Activated CD8-positive, alpha-beta memory T cell treated with anti-CD3 and anti-CD28 coated beads, Interleukin-2, amount 50 U/mL, for 1 hour (primary cell): ENCODE data around the gene LIAS.
"Not testable (repeated sequence)": the region's sequence is repeated elsewhere in the genome, so short reads cannot be mapped to it uniquely, and the experiment has no call there.

Experiments
- DNase-seq: peaks from one replicate; pipeline ENCODE4 v3.0.0-alpha.2; 2020; ENCODE audit errors: extremely low read depth

Gene LIAS

DNA sequence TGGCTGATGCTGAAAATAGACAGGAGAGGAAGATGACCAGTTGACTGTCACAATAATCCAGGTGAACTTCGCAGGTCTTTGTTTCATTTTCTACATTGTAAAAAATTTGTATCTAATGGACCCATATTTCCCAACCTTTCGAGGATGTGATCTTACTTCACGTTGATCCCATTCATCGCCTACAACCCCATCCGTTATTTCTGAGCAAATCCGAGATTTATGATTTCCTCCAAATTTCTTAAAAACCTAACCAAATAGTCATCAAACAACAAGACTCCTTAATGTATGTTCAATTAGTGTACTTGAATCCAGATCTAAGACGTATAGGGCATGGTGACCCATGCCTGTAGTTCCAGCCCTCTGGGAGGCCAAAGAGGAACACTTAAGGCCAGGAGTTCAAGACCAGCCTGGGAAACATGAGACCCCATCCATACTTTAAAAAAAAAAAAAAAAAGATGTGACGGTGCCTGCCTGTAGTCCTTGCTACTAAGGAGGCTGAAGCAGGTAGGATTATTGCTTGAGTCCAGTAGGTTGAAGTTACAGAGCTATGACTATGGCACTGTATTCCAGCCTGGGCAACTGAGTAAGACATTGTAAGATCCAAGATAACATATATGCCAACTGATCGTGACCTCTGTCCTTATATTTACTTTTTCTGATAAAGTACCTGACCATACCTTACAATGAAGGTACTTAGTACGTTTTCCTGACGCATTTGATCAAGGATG lies 5.8 kb upstream of the LIAS start:
- no peak for DNase-seq

DNA sequence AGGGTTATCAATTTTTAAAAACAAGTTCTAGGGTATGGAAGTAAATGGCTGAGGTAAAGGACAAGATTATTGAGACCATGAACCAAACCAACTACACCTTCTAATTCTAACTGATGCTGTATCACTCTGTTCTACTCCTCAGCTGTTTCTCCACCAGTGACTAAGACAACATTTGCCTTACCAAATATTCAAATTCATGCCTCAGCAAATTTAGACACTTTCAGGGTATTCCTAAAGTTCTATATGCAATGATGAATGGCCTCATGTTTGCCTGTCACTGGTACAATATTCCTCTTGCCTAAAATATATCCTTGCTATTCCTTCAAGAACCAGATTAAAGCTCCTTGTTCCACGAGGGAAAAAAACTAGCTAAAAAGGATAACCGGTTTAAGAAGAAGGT lies 5.1 kb upstream of the LIAS start:
- no peak for DNase-seq

DNA sequence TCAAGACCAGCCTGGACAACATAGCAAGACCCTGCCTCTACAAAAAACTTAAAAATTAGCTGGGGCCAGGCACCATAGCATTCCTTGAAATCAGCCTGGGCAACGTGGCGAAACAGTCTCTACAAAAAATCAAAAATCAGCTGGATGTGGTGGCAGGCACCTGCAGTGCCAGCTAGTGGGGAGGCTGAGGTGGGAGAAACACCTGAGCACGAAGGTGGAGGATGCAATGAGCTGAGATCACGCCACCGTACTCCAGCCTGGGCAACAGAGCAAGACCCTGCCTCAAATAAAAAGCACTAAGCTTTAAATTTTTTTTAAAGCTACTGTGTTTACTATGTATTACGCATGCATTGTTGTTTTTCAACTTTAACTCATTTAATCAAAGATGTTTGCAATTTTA lies 3.4 kb upstream of the LIAS start:
- DNase-seq = no peak

DNA sequence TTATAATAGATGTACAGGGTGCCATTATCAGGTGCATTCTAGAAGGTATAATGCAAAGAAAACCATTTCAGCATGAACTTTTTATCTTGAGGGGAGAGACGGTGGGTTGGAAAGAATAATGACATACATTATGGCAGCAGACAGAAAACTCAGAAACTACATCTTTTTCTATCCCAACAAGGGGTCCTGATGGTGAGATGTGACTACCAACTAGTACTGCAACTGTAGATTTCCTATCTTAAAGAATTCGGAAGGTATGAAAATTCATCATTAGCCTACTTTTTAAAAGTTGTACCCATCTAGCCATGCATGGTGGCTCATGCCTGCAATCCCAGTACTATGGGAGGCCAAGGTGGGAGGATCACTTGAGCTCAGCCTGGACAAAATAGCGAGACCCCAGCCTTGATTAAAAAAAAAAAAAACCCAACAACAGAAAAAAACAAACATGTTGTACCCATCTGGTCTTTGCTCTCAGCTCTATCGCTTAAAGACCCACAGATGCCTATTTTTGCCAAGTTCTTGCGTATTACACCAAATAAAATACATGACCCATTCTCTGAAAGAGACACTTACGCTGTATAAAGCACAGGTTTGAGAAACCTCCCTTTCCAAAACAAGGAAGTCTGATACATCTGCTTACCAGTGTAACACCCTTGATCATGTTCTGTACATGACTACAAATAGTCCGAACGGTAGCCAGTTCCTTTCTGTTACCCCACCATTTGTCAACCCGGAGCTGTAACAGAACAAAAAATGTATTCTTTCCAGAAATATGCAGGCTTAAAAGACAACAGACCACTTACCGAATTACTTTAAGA lies 1.7 kb upstream of the LIAS start:
- DNase-seq = no peak

DNA sequence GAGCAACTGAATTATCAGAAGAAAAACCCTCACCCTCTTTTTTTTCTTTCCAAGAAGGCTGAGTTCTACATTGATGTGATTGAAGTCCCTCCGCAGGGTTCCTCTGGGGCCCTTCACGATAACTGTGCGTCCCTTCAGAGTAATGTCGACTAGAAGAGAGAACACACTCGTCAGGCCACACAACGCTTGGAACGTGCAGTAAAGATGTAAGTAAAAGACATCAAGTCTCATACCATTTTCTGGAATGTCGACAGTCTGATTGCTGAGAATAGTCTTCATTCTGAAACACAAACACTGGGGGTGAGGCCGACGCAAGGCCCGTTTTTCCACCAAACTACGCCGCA lies 723 bp upstream of the LIAS start:
- not testable (repeated sequence) for DNase-seq

DNA sequence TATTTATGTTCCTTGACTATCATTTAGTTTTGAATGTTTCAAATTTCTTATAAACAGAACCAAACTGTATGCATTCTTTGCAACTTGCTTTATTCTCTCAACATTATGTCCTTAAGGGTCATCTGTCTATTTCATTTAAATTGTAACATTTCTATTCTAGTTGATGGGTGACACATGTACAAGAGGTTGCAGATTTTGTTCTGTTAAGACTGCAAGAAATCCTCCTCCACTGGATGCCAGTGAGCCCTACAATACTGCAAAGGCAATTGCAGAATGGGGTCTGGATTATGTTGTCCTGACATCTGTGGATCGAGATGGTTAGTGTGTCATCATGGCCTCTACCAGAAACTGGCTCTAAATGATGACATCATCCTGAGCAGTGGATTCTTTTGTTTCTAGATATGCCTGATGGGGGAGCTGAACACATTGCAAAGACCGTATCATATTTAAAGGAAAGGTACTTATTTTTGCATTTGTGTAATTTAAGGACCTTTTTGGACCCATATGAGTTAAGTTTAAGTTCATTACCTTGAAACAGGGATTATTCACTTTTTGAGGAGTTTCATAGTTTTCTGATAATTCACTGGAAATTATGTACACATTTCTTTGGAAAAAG lies 6.1 kb downstream of the LIAS start:
- DNase-seq = no peak

DNA sequence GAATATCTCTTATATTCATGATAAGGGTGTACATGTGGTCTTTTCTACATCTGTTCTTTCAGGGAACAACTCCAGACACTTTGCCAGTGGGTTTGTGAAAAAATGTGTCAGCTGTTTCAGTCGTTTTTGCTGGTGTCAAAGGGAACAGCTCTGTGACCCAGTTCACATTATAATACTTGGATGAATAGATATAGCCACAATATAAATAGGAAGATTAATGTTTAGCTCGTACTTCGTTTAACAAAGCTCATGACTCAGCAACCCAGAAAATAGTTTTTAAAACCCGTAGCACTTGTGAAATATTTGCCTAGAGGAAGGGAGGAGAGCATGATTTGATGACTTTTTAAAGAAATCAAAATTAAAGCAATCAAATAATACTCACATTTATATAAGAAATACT lies 7.9 kb downstream of the LIAS start:
- no peak for DNase-seq

DNA sequence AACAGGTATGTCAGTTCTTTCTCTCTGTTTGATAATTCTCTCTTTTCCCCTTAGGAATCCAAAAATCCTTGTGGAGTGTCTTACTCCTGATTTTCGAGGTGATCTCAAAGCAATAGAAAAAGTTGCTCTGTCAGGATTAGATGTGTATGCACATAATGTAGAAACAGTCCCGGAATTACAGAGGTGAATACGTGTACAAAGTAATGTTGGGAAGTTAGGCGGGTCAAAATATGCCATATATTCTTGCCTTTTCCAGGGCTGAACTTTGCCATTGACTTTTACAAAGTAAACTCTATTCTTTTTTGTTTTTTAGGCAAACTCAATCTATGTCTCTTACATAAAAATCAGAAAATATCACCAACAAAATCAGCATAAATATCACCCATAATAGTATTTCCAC lies 8.6 kb downstream of the LIAS start:
- no peak for DNase-seq

DNA sequence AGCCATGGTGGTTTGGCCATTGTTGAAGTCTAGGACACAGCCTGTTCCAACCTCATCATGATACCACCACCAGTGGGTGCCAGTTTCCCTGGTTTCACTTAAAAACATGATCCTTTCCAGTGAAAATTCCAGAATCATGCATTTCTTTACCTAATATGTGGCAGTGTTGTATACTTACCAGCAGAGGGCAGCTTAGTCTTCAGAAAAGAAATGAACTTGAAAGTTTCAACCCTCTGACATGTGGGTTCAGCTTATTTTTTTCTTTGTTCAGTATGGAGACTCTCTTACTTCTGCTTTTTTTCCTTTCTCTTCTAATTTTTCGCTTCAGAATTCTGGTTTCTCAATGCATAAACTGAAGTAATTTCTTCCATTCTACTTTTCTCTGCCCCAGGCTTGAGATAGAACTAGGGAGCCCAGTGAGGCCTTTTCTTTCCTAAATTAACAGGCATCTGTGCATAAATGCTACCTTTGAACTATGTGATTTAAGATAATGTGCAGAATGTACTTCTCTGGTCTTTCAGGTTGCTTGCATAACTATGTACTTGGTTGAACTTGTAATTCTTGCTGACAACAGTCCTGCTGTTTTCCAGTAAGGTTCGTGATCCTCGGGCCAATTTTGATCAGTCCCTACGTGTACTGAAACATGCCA lies 10.7 kb downstream of the LIAS start:
- DNase-seq = no peak

DNA sequence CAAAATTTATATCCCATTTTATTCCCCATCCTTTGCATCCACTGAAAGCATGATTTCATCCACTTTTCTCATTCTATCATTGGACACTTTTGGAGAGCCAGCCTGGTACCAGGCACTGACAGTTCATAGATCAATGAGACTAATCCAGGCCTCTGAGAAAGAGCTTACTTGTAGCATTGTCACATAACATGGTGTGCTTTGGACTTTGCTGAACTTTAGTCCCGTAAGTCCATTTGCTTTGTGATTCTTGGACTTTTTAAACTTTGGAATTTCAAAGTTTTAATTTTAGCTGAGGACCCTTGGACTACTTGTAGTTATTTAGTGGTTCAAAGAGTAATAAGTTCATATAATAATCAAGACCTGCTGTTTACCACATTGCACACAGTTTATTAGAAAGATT lies 11.5 kb downstream of the LIAS start:
- no peak for DNase-seq

DNA sequence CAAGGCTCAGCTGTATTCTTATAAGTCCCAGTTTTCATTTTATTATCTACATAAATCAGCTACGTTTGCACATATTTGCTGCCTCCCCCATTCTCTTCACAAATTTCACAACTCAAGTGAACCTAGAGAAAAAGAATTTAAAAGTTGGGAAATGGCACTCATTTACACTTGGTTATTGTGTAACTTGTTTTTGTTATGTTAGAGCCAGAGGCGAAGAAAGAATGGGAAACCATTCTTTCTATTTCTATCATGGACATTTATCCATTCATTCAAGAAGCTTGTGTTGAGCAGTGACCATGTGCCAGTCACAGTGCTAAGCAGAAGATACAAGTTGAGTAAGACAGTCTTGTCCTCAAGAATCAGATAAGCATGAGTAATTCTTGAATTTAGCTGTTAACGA lies 13.5 kb downstream of the LIAS start:
- DNase-seq = no peak

DNA sequence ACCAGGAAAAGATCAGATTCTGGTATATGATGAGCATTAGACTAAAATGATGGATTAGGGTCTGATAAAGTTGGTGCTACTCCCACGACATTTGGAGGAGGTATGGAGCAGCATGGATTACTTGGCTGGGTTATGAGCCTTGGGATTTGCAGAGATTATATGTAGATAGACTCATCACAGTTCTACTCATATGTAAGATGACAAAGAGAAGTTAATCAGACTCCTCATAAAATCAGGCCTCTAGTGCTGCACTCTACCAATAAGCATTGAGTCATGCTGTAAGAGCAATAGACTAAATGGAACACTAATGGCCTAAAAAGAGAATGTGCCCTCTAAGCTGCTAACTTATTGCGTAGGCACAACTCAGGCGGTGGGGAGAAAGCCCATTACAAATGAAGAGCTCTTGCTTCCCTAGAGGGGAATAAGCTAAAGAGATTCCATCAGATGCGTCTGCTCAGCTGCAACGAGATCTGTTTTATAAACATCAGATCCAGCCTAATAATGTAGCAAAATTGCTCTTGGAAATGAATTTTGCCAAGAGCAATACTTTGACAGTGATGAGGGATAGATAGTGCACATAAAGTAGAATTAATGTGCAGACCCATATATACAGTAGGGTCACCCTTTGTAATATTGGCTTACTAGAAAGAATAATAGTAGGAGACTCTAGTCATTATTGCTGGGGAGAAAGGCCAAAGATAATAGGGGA lies 17.5 kb downstream of the LIAS start:
- no peak for DNase-seq

DNA sequence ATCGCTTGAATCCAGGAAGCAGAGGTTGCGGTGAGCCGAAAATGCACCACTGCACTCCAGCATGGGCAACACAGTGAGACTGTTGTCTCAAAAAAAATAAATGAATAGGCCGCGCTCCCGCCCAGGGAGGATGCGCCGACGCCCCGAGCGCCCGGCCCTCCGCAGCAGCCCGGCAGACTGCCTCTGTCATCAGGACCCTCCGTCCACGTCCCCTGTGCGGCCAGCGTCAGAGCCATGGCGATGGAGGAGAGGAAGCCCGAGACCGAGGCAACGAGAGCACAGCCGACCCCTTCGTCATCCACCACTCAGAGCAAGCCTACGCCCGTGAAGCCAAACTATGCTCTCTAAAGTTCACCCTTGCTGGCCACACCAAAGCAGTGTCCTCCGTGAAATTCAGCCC lies 21.4 kb downstream of the LIAS start:
- no peak for DNase-seq

DNA sequence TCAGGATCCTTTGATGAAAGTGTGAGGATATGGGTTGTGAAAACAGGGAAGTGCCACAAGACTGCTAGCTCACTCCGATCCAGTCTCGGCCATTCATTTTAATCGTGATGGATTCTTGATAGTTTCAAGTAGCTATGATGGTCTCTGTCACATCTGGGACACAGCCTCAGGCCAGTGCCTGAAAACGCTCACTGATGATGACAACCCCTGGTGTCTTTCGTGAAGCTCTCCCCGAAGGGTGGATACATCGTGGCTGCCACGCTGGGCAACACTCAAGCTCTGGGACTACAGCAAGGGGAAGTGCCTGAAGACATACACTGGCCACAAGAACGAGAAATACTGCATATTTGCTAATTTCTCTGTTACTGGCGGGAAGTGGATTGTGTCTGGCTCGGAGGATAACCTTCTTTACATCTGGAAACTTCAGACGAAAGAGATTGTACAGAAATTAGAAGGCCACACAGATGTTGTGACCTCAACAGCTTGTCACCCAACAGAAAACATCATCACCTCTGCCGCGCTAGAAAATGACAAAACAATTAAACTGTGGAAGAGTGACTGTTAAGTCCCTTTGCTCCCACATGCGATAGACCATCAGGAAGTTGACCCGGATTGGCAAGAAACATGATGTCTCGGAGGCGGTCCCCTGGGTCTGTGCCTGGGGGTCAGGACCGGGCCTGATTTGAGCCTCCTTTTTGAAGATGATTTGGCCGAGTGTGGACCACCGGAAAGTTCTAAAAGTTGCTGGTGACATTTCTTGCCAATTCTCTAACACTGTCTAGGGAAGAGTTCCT lies 22.2 kb downstream of the LIAS start:
- DNase-seq = no peak

DNA sequence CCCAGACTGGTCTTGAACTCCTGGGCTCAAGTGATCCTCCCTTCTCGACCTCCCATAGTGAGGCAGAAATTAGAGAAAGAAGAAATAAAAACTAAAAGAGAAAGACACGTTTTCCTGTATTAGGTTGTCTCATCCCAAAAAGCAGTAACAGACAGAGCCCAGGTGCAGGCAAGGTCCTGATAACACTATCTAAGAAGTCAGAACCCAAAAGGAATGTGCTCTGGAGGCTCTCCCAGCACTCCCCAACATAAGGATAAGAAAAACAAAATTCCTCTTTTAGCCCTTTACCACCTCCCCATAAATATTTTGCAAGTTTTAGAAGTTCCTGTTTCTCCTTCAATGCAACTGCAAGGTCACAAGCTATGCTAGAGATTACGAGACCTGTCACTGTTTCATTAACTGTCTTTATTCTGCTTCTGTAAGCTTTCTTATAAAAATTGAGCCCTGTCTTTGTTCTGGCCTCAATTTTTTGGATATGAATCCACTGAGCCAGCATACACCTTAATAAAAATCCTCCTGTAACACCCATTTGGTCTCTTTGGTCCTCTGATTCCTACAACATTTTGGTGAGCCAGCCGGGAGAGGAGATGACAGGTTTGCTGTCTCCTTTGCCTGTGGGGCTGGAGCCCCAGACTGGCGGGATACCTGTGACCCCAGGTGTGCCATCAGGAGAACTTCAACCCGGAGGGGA lies 25.9 kb downstream of the LIAS start:
- no peak for DNase-seq

DNA sequence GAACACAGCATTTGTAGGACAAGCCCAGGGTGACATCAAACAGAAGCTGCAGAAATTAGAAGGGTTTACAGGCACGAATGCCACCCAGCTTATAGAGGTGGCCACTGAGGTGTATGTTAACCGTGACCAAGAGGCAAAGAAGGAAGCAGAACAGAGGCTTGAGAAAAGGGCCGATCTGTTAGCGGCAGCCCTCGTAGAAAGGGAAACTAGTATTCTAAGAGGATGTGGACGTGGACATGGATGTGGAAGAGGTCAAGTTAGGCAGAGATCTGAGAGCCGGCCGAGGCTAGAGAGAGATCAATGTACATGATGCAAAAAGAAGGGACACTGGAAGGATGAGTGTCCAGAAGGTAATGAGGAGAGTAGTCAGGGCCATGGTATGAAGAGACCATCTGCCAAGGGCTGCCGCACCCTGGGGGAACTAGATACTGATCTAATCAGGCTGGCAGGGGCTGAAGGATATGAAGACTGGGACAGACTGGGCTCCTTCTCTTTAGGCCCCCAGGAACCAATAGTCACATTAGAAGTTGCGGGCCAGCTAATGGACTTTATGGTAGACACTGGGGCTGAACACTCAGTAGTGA lies 27.5 kb downstream of the LIAS start:
- DNase-seq = no peak

DNA sequence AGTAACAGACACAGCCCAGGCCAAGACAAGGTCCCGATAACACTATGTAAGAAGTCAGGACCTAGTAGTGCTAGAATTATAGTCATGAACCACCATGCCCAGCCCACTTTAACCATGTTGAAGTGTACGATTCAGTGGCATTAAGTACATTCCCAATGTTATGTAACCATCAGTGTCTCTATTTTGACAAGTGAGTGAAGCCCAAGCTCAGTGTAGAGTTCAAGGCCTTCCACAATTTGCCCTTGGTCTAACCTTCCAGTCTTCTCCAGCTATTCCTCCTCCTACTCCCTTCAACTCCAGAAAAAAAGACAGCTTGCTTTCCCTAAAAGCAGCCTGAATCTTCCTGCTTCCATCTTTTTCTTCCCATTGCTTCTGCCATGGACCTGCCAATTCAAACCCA lies 31.5 kb downstream of the LIAS start:
- no peak for DNase-seq

DNA sequence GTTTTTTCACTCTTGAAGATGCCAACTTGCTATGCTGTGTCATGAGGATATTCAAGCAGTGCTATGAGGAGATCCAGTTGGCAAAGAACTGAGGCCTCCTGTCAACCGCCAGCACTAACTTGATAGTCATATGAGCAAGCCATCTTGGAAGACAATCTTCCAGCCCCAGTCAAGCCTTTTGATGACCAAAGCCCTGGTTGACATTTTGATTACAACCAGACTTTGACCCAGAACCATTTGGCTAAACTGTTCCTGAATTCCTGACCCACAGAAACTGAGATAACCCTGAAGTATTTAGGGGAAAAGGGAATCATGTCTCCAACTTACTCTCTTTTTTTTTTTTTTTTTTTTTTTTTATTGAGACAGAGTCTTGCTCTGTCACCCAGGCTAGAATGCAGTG lies 35.5 kb downstream of the LIAS start:
- no peak for DNase-seq

DNA sequence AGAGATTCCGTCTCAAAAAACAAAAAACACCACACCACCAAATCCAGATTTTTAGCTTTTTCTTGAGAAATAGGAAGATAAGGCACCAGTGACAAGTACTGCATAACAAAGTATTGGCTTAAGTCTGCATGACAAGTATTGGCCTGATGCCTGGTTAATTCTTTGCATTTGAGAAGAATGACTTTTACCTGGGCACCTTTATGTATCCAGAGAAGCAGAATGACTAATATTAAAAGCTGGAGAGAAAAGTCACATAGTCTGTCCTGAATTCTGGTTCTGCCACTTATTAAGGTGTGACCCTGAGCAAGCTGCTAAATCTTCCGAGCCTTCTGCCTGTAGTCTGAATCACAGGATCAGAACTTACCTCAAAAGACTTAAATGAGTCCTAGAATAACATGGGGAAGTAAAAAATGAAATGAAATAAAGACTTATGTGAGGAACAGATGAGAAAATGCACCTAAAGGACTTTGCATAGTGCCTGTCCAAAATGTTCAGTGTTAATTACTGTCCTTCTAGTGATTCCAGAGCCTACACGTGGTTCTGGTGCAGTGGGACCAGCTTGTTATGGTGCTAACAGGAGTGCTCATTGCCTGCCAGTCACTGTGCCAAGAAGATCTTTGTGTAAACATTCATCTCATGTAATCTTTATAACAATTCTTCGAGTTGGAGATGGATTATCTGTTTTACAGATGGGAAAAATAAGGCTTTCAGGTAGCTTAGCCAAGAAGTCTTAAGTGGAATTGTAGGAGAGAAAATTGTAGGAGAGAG lies 36.8 kb downstream of the LIAS start:
- no peak for DNase-seq
